Cardiac muscle cell (in vitro differentiated cells and primary cell): Measurements from ENCODE around the gene IFT57. TPM values are rescaled to one million over a fixed set of nuclear protein-coding genes. Genes with fewer than 3 reads are reported as not detected.
A peak's percentile ranks its signal among the peaks of the same experiment; 100 is the strongest.

Experiments
- DNase-seq, 2 donors: peaks; one replicate each; pipeline versions ENCODE4 v3.0.0 to v3.0.0-alpha.2; 2010 to 2017; ENCODE audit warnings: low read depth in 1 of 2, low spot score in 1 of 2
- H3K27ac ChIP-seq: fragments of 200-600 bp; sonication (generic); 2 replicates; pipeline ENCODE4 v1.5.1; 2016
- H3K27me3 ChIP-seq: fragments of 200-600 bp; sonication (generic); 2 replicates; pipeline ENCODE4 v1.6.0; 2016; ENCODE audit warnings: control low read depth
- H3K36me3 ChIP-seq: fragments of 200-600 bp; sonication (generic); 2 replicates; pipeline ENCODE4 v1.5.1; 2016; ENCODE audit warnings: control low read depth
- H3K4me1 ChIP-seq: fragments of 200-600 bp; sonication (generic); 2 replicates; pipeline ENCODE4 v1.8.1; 2017; ENCODE audit warnings: low read depth, mild to moderate bottlenecking, mixed run types
- H3K4me3 ChIP-seq: fragments of 200-600 bp; sonication (generic); 2 replicates; pipeline ENCODE4 v1.5.1; 2016; ENCODE audit warnings: mild to moderate bottlenecking
- H3K9me3 ChIP-seq: fragments of 200-600 bp; sonication (generic); 2 replicates; pipeline ENCODE4 v1.5.1; 2017; ENCODE audit warnings: low read depth, mild to moderate bottlenecking, control low read depth
- polyA plus RNA-seq: library from polyadenylated mRNA; unstranded; fragments of >200 nt; fragmentation: Nextera tagmentation; extraction: Ambion mirVana; gene quantifications from 2 replicates; pipeline ENCODE4 v1.2.1, GENCODE V29; 2016
- total RNA-seq: library from RNA; depleted of rRNA; stranded (reverse); fragments of >200 nt; gene quantifications from 2 replicates; pipeline ENCODE4 v1.2.3, GENCODE V29; 2016
- TF ChIP-seq, protein P1 (sequence below): IDR thresholded peaks from 2 replicates; pipeline ENCODE4 v1.5.1; 2012; ENCODE audit warnings: low read depth, mild to moderate bottlenecking, low read length

IFT57 gene
- total and polyA plus RNA-seq, 2 experiments from 2014 or later: 37.2 to 77.3 TPM

- TF ChIP-seq, protein P1, sequence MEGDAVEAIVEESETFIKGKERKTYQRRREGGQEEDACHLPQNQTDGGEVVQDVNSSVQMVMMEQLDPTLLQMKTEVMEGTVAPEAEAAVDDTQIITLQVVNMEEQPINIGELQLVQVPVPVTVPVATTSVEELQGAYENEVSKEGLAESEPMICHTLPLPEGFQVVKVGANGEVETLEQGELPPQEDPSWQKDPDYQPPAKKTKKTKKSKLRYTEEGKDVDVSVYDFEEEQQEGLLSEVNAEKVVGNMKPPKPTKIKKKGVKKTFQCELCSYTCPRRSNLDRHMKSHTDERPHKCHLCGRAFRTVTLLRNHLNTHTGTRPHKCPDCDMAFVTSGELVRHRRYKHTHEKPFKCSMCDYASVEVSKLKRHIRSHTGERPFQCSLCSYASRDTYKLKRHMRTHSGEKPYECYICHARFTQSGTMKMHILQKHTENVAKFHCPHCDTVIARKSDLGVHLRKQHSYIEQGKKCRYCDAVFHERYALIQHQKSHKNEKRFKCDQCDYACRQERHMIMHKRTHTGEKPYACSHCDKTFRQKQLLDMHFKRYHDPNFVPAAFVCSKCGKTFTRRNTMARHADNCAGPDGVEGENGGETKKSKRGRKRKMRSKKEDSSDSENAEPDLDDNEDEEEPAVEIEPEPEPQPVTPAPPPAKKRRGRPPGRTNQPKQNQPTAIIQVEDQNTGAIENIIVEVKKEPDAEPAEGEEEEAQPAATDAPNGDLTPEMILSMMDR: no peak
- H3K4me1 ChIP-seq: peaks cover 14% of the 10 kb centered on the region
- H3K27ac ChIP-seq: no peak overlapping the region
- H3K4me3 ChIP-seq: no peak overlapping the region
- H3K9me3 ChIP-seq: no peaks in the 10 kb centered on the region
- H3K27me3 ChIP-seq: no peaks in the 10 kb centered on the region
- no peaks in the 10 kb centered on the region for H3K36me3 ChIP-seq
- no peak for DNase-seq
Observed at GRCh38 chr3:108225221-108225620, 3.0 kb upstream of the IFT57 start.

GRCh38 chr3:108223928-108224327 is 1.7 kb upstream of the IFT57 start:
- peaks cover 14% of the 10 kb centered on the region for H3K4me1 ChIP-seq
- DNase-seq: peak in 1 of 2 donors; percentile 77
- H3K27me3 ChIP-seq: no peaks in the 10 kb centered on the region
- H3K4me3 ChIP-seq: no peak overlapping the region
- no peaks in the 10 kb centered on the region for H3K36me3 ChIP-seq
- no peaks in the 10 kb centered on the region for H3K9me3 ChIP-seq
- no peak overlapping the region for H3K27ac ChIP-seq
- TF ChIP-seq, protein P1: no peak

DNA sequence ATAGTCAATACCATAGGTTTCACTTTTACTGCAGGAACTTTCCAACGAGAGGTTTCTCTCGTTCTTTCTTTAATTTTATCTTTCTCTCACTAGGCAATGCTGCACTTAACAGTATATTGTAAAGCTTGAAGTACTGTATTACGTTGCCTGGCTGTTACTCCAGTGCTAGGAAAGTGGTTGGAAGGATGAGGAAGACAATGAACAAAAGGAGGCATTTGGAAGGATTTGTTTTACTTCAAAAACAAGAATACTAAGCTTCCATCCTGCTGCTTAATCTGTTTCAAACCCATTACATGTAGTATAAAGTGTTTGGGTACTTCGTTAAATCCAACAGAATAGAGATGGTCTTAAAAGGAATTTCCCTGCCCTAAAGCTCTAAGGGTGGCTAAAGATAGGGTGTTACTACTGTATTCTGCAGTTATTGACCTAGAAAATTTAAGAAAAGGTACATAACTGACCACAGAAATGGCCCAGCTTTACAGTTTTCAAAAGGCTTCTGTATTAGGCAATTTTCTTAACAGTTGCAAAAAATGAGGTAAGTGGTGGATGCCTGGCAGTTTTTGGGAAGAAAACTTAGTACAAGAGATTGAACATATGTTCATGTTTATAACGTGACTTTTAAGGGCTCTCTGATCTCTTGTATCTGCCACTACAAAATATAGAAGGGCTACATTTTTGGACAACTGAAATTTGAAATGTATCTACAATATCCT is 785 bp upstream of the IFT57 start:
- peak; percentile 3 to 34 for DNase-seq
- Histone ChIP-seq H3K36me3 (peaks cover 4% of the 10 kb centered on the region), H3K9me3 (no peaks in the 10 kb centered on the region), H3K27me3 (no peaks in the 10 kb centered on the region), H3K4me1 (peaks cover 14% of the 10 kb centered on the region), H3K4me3 (peak overlapping the region; percentile 70), H3K27ac (peak overlapping the region; percentile 37)
- TF ChIP-seq, protein P1: no peak

- H3K4me1 ChIP-seq: peaks cover 14% of the 10 kb centered on the region
- peaks cover 4% of the 10 kb centered on the region for H3K36me3 ChIP-seq
- H3K9me3 ChIP-seq: no peaks in the 10 kb centered on the region
- TF ChIP-seq, protein P1: no peak
- peak overlapping the region; percentile 70 for H3K4me3 ChIP-seq
- no peaks in the 10 kb centered on the region for H3K27me3 ChIP-seq
- H3K27ac ChIP-seq: no peak overlapping the region
- peak in 1 of 2 donors; percentile 2 for DNase-seq
Observed at GRCh38 chr3:108221393-108221792, 831 bp downstream of the IFT57 start.

- DNase-seq: no peak
- H3K27ac ChIP-seq: no peak overlapping the region
- TF ChIP-seq, protein P1: no peak
Observed at GRCh38 chr3:108219336-108219735, 2.9 kb downstream of the IFT57 start.

More at GRCh38 chr3:108219336-108219735, 2.9 kb downstream of the IFT57 start:
- H3K9me3 ChIP-seq: no peaks in the 10 kb centered on the region
- no peak overlapping the region for H3K4me3 ChIP-seq
- H3K27me3 ChIP-seq: no peaks in the 10 kb centered on the region
- peaks cover 4% of the 10 kb centered on the region for H3K36me3 ChIP-seq
- H3K4me1 ChIP-seq: peaks cover 14% of the 10 kb centered on the region
